GM19035 (cell line): Measurements from ENCODE around the gene PPP2R3A.

Experiments used
- ATAC-seq: cut with Tn5 transposase; IDR thresholded peaks from one replicate; pipeline ENCODE4 v1.9.1; 2021; ENCODE audit not compliant: unreplicated experiment

PPP2R3A gene

GRCh38 chr3:136021803-136022202, 56.3 kb downstream of the PPP2R3A start:
- no peak for ATAC-seq

DNA sequence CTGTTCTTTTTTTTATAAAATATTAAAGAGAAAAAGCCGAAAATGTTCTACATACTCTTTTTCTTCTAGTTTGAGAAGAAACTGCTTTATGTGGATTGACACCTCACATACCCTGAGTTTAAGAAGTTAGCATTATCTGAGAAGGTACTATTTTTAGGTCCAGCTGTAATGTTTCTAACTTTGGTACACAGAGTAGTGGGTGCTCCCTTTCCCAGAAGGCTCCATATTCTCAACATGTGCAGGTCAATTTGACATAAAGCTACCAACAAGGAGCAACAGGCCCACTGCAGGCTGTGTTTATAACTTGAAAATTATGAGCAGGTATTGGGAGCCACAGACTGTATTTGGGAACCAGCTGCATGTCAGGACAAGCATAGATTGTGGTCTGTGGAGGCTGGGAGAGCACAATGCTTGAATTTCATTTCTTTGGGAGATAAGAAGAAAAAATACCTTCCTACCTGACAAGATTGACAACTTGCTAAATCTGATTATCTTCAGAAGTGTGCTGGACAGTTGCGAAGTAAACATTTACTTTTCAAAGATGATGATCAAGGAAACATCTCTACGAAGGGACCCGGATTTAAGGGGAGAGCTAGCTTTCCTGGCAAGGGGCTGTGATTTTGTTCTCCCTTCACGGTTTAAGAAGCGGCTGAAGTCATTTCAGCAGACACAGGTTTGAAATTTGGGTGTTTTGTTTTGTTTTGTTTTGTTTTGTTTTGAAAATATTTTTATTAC, 57.2 kb downstream of the PPP2R3A start:
- ATAC-seq, result no peak

DNA sequence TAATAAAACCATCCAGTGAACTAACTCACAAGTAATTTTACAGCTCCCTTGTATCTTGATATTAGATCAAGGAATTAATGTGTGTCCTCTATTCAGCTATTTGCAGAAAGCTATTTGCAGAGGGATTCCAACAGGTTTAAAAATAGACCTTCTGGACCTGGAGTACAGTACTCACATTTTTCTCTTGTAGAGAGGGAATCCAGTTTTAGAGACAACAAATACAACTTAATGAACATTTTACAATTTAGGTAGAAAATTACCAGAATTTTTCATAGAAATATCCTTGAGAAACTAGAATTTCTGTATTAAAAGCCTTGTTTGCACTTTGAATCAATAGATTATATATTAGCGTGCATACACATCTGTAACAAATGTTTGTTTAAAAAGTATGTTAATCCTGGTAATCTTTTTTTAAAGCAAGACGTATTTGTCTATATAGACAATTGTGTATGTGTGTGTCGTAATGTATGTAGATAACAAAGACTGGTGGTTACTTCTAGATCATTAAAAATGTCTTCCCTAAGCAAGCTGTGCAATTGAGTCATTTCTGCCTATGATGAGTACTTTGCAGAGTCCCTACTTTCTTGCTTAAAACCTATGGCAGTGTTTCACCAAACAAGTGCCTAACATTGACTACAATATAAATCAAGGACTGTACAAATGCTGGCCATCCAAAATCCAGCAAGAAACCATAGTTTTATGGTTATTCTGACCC, 57.9 kb downstream of the PPP2R3A start:
- ATAC-seq, result no peak

GRCh38 chr3:136036306-136036705, 70.8 kb downstream of the PPP2R3A start:
- no peak for ATAC-seq

- ATAC-seq, result no peak
Measured at GRCh38 chr3:136038668-136039067, 73.1 kb downstream of the PPP2R3A start.

GRCh38 chr3:136042608-136043221, 77.2 kb downstream of the PPP2R3A start:
- ATAC-seq, result no peak

DNA sequence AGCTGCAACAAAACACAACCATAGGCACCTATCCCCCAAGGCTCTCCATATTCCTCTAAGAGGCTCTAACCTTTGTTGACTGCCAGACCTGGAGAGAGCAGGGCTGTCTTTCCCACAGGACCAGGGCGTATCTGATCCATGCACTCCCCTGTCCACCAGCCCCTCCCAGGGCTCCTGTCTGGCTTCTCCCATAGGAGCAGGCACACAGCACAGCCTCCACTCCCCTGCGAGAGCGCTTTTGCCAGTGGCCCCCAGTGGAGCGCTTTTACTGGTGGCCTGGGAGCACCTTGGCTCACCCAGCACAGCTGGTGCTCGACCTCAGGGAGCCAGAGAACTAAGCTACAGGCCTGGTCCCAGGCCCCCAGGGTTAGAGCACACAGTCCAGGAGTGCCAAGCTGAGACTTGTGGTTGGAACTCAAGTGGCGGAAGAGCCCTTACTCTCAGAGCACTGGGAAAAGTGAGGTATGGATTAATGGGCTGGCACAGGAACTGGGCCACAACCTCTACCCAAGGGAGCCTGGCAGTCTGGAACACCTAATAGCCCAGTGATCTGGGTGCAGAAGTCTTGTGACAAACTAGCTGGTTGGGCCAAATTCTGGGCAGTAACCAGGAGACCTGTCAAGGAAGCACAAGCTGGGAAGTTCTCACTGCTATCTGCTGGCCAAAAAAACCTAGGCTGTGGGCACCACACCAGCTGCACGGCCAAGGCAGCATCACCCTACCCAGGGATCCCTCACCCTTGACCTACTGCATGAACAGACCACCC, 79.6 kb downstream of the PPP2R3A start:
- ATAC-seq, result no peak

GRCh38 chr3:136048068-136048467, 82.5 kb downstream of the PPP2R3A start:
- no peak for ATAC-seq

DNA sequence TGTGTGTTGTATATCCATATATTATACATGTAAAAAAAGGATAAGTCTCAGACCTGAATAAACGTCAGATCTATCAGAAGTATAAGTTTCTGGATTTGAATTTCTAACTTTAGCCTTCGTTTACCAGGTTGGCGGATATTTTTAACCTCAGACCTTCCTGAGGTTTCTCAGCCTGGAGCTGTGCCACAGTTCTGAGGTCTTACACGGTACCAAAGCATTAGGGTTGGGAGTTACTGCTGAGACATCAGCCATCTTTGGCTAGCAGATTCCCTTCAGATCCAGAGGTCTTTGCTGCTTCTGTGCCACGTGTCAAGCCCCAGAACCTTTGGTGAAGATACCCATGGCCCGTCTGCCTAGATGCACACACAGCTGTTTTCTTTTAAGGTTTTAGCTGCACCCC, 84.7 kb downstream of the PPP2R3A start:
- ATAC-seq, result no peak

DNA sequence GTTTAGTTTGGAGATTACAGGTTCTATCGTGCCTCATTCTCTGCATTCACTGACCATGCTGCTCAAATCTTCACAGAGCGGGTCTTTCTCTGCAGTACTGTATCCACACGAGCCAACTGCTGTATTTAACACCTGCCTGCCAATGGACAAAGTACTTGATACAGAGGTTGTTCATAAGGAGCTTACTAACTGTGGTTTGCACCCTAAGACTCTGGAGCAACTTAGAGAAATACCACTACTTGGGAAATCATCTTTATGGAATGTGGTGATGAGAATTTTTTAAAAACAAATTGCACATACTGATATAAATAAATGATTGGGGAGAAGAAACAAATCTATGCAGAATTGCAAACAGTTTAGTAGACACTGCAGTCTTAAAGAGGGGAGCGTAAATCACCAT, 90.0 kb downstream of the PPP2R3A start:
- no peak for ATAC-seq

DNA sequence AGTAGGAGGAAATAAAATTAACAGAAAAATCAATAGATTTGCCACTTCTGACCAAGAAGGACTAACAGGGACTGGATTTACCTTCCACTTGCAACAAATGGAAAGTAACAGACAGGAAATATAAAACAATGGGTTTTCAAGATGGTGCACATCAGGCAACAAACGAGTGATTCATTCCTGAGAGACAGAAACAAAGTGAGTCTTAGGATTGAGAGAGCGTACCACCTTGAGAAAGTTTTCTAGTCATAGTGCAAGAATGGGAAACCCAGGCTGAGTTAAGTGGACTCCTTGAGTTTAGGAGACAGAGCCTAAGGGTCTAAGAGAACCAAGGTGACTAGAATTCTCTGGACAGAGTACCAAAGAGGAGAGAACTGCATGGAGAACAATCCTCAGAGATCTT, 101.7 kb downstream of the PPP2R3A start:
- no peak for ATAC-seq

DNA sequence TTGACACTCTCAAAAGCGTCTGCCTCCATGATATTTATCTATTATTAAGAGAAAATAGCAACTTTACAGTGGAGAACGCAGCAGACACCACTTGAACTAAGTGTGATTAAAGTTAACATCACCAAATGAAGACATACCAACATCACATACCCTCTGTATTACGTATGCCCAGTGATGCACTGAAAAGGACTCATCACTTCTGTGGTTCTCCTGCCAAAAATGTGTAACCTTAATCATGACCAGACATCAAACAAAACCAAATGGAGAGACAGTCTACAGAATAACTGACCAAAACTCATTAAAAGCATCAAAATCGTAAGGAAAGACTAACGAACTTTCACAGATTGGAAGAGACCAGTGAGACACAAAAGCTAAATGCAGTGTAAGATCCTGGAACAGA, 103.2 kb downstream of the PPP2R3A start:
- no peak for ATAC-seq

- no peak for ATAC-seq
Measured at GRCh38 chr3:136069933-136070332, 104.4 kb downstream of the PPP2R3A start.

DNA sequence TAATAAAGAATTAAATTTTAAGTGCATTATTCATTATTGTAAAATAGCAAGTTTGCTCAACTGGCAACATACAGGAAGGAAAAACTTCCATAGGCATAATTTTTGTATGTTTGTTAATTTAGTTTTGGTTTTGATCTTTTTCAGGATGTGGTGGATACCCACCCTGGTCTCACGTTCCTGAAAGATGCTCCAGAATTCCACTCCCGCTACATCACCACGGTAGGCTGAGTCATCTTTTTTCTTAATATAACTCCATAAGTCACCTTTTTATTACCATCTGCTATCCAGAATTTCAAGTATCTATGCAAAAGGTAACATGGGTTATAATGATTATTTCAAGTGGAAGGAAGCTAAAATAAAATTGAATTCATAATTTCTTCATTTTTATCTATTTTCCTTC, 104.8 kb downstream of the PPP2R3A start:
- ATAC-seq, result no peak

DNA sequence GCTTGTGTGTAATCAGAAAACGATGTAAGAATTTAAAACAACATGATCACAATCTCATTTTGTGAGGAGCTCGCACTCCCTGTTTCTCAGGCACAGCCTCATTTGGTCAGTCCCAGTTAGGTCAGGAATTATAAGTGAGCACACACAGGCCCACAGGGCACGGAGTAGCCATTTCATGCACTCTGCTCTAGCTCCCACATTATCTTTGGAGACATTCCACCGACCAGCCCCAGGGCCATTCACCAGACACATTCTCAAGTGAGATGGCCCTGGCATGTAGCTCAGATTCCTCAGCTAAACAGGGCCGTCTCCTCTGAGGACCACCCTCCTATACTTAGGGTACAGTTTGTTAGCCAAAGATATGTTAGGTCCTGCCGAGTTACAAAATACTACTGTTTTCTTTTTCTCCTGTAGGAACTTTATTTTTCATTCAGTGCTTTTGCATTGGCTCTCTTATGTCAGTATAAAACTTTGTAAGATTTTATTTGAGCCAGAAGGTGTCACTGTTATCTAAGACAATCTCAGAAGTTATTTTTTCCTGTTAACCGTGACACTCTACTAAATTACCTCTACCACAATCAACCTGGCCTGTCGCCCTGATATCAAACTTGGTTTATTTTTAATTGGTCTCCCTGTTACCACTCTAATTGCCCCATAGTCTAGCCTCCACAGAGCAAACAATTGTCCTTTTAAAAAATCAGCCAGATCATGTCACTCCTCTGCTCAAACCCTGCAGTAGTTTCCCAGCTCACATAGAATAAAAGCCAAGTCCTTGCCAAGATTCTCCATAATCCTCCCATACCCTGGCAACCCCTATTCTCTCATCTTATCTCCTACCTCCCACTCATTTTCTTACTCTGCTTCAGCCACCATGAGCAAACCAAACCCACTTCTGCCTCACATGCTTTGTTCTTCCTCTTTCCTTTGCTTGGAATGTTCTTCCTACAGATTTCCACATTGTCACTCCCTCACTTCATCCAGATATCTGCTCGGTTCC, 105.7 kb downstream of the PPP2R3A start:
- no peak for ATAC-seq

DNA sequence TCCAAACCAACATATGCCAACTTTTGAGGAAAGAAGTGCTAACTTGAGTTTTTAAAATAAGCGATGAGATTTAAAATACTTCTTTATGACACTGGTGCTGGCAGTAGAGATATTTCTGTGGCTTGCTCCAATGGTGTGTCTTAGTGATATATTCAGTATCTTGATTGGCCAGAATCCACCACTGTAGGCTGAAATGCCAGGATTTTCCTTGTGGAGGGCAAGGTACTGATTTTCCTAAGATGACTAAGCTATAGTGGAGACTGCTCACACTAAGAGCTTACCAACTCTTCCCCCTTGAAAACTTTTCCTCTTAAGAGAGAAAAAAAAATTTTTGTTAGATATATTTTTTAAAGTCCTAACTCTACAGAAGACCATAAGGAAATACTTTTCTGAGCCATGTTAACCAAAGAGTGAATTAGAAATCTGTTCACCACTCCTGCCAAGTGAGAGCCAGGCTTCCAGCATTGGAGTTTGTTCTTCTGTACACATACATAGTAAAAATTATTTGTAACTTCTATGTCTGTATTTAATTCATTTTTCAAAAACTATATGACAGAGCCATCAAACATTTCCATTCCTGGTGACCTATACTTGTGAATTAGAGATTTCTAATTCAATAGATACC, 109.1 kb downstream of the PPP2R3A start:
- ATAC-seq, result no peak

GRCh38 chr3:136075218-136075808, 109.8 kb downstream of the PPP2R3A start:
- no peak for ATAC-seq

- ATAC-seq, result no peak
Measured at GRCh38 chr3:136075811-136076210, 110.3 kb downstream of the PPP2R3A start.
